GM19025 (cell line): ENCODE measurements around the gene CYFIP2.

Experiments used
- ATAC-seq: cut with Tn5 transposase; IDR thresholded peaks from one replicate; pipeline ENCODE4 v1.9.1; 2021; ENCODE audit warnings: mild to moderate bottlenecking, low read depth, moderate library complexity; ENCODE audit not compliant: unreplicated experiment

CYFIP2 gene

GRCh38 chr5:157253547-157253946 lies 12.4 kb upstream of the CYFIP2 start:
- ATAC-seq: peak; percentile 30

DNA sequence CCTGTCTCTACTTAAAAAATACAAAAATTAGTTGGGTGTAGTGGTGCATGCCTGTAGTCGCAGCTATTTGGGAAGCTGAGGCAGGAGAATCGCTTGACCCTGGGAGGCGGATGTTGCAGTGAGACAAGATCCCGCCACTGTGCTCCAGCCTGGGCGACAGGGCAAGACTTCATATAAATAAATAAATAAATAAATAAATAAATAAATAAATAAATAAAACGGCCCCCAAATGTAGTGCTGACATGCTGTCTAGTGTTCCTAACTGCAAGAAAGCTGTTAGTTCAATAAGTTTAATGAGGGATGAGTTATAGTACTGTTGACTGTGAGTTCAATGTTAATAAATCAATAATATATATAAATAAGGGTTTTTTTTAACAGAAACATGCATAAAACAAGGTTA lies 7.5 kb upstream of the CYFIP2 start:
- ATAC-seq: no peak

- no peak for ATAC-seq
These were observed 6.2 kb upstream of the CYFIP2 start for GRCh38 chr5:157259699-157260098.

DNA sequence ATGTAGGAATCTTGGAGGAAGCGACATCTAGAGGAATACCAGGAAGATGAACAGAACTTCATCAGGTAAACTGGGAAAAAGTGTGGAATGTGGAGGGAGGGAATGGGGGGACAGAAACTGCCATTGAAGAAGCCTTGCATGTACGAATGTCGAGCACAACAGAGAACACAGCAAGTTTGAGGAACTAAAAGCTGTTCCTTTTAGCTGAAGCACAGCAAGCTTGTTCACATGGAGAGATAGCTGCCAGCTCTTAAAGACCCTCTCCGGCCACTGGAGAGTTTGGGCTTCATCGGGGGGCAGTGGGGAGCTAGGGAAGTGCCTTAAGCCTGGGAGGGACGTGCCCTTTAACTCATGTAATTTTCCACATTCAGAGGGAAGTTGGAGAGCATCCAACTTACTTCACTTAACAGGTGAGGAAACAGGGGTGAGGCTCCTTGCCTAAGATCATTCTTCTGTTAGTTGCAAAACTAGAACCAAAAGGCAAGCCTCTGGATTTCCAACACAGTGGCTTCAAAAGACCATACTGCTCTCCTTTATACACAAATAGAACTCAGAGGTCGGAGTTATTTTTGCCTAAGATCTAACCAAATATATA lies 2.3 kb upstream of the CYFIP2 start:
- ATAC-seq: no peak

- ATAC-seq: peak; percentile 54
These were observed 524 bp downstream of the CYFIP2 start for GRCh38 chr5:157266286-157267007.

- no peak for ATAC-seq
These were observed 1.1 kb downstream of the CYFIP2 start for GRCh38 chr5:157267025-157267424.

GRCh38 chr5:157267761-157268480 lies 2.0 kb downstream of the CYFIP2 start:
- ATAC-seq: no peak

DNA sequence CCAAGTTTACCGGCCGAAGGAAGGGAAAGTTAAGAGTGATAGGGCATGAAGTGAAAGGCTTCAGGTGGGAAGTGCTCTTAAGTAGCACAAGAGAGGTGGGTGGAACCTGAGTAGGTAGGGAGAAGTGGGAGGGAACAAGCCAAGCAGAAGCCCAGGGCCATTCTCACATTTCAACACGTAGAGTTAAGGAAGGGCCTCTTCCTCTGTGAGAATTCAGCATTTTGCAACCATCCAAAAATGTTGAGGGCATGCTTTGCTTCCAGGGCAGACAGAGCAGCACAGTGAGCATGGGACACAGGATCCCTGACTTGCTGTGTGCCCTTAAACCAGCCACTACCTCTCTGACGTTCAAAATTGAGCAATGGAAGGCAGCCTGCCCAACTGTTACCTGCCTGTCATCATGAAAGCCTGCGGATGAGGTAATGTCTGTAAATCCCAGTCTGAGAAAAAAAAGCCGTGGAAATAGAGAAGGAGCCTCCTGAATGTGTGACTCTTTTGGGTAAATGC lies 3.3 kb downstream of the CYFIP2 start:
- no peak for ATAC-seq

- no peak for ATAC-seq
These were observed 3.9 kb downstream of the CYFIP2 start for GRCh38 chr5:157269761-157270272.

DNA sequence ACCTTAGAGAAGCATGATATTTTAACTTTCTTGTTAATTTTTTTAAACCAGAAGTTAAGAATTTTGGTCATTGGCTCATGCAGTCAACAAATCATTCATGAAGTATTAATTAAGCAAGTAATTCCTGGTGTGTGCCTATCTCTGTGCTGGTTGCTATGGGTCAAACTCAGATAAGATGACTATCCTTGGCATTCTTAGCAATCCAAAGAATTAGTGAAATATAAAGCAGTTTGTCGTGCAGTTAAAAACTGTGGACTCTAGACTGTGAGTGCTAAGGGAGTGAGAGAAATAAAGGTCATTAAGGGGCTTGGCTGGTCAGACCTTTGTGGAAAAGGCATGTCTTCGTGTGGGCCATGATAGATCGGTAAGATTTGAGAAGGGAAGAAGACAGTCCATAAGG lies 4.8 kb downstream of the CYFIP2 start:
- no peak for ATAC-seq

DNA sequence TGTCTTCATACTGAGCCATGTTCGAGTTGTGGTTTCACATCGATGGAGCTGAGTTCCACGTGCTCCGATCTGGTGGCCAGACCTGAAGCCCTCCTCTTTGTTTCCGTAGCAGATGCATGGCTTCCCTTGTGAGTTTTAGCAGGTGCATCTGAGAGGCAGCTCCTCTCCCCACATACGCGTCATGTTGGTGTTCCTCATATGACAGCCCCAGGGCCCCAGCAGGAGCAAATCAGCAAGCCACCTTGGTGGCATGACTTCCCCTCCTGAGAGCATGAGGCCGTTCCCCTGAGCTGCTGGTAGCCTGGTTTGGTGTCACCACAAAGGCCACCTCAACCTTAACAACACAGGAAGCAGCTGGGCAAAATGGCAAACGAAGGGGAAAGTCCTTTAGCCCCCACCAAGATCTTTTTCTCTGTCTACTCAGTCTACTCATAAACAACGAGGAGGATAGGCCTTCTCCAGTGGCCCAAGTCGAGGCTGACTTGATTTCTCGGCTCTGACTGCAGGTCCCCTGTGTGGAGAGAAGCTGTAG lies 5.9 kb downstream of the CYFIP2 start:
- ATAC-seq: peak; percentile 75

DNA sequence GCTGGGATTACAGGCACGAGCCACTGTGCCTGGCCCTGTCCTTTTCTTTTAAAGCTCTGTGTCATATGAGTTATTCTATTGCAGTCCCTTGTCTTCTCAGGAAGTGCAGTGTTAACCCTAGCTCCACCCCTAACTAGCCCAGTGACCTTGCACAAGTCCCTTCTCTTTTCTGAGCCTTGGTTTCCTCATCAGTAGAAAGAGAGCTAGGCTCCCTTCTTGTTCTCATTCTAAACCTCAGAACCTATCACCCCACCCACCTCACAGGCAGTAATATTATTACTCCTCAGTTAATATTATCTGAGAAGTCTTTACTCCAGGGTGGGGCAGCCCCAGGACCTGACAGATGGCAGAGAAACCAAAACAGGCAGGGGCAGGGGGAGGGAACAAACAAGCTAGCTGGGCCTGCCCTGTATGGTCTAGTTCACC lies 7.2 kb downstream of the CYFIP2 start:
- ATAC-seq: peak; percentile 51

DNA sequence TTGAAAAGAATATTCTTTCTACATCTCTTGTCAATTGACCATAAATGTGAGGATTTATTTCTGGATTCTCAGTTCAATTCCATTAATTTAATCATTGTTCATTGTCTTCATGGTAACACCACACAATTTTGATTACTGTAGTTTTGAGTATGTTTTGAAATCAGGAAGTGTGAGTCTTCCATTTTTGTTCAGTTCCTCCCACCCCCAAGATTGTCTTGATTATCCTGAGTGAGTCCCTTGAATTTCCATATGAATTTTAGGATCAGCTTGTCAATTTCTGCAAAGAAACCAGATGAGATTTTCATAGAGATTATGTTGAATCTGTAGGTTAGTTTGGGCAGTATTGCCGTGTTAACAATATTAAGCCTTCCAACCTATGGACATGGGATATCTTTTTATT lies 9.5 kb downstream of the CYFIP2 start:
- ATAC-seq: no peak

DNA sequence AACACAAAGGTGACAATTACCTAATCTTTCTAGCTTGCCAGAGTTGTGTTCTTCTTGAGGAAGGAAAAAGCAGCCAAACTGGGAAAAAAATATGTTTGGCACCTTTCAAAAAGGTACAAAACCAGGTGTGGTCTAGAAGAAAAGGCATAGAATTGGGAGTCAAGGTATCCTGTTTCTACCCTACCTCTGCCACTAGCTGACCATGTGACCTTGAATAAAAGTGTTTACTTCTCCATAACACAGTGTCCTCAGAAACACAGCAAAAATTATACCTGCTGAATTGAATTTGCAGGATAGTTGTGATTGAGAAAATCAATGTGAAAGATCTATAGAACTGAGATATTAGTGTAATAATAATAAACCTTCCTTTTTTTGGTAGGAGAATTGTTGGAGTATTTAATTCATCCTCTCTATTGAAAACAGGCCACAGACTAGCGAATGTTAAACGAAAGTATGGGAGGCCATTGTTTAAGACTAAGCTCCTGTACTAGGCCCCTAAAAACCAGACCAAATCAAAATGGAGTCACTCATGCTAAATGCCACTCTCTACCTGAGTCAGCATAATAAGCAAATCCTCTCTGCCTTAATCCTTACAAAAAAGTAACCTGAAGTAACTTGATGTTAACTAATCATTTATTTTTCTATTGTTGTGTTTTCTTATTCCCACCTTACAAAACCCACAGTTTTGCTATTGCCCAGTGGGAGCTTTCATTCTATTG lies 12.6 kb downstream of the CYFIP2 start:
- ATAC-seq: no peak

DNA sequence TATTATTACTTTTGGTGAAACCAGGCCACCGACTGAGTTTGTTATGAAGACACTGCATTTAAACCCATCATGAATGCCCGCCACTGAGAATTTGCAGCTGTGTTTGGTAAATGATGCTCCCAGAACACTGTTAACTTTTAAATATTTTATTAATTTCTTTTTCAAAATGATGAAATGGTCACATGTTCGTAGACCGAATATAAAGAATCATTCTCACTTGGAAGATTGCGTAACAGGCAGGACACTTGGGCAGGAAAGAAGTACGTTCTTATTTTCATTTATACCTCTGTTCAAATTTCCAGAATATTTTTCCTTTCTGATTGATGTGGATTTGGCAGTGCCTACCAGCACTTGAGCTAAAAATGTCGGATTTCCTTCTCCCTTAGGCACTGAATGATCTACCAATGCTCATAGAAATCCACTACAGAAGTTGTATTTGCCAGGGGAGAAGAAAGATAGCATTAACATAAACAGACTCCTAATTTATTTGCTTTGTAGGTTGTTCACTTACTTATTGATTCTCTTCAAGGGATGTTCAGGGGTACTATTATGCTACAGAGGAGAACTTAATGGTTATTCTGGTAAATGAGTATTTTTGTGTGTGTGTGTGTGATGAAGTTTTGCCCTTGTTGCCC lies 13.8 kb downstream of the CYFIP2 start:
- no peak for ATAC-seq

DNA sequence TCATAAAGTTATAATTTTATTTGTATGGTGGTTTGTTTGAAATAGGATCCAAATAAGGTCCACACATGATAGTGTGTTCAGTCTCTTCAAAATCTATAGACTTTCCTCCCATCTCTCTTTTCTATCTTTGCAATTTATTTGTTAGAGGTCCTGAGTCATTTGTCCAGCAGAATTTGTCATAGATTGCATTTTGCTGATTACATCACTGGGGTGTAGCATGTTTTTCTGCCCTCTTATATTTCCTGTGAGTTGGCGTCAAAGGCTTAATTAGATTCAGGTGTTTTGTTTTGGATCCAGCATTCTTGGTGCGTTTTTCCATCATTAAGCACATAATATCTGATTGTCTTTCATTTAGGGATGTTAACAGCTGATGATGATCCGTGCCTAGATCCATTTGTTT lies 15.0 kb downstream of the CYFIP2 start:
- no peak for ATAC-seq

DNA sequence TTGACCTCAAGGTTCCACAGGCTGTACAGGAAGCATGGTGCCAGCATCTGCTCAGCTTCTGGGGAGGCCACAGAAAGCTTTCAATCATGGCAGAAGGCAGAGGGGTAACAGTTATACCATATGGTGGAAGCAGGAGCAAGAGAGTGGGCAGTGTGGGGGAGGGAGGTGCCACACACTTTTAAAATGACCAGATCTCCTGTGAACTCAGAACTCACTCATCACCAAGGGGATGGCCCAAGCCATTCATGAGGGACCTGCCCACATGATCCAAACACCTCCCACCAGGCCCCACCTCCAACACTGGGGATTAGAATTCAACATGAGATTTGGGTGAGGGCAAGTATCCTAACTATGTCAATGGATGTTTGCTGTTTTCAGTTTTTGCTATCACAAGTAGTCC lies 16.2 kb downstream of the CYFIP2 start:
- ATAC-seq: no peak

GRCh38 chr5:157283434-157283833 lies 17.5 kb downstream of the CYFIP2 start:
- ATAC-seq: peak; percentile 99

DNA sequence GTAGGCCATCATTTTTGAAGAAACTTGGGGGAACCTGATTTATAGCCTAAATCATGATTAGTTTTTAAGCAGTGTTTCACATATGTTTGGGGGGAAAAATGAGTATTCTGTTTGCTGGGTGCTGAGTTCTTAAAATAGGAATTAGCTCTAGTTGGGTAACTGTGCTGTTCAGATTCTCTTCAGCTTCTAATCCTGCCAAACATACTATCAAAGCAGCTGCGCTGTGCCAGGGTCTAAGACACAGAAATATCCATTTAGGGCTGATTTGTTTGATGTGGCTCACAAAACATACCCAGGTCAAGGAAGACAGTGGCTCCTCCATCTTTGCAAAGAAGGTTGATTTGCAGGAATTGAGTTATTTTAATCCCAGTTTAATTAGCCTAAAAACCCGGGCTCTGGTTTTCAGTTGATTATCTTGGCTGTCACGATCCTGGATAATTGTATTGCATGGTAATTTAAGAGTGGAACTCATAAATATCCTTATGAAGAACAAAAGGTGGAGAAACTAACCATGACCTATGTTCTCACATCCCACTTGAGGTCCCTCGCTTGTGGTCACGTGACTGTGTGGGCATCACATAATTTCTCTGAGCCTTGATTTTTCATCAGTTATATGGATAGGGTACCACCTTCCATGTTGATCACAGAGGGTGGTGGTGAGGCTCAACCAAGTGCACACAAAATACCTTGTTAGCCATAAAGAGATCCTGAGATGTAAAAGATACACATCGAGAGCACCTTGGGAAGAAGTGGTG lies 18.7 kb downstream of the CYFIP2 start:
- ATAC-seq: no peak
